GM23338 (cell line): ENCODE measurements around the gene CPNE8. TPM values are rescaled to one million over a fixed set of nuclear protein-coding genes. Genes with fewer than 3 reads are reported as not detected.

Source experiments
- ATAC-seq: fragments of 200-7000 bp; cut with Tn5 transposase; 3 replicates; pipeline ENCODE4 v1.9.1; 2020
- DNase-seq: peaks from one replicate; pipeline ENCODE4 v3.0.0-alpha.2; 2015; ENCODE audit warnings: low spot score
- H2AFZ ChIP-seq: fragments of 200-600 bp; sonication (generic); 2 replicates; pipeline ENCODE4 v1.8.0; 2016; ENCODE audit warnings: antibody characterized with exemption, mild to moderate bottlenecking, moderate library complexity
- H3F3A ChIP-seq: fragments of 200-600 bp; sonication (generic); replicated peaks from 2 replicates; pipeline ENCODE4 v1.8.0; 2017; ENCODE audit warnings: antibody characterized with exemption, mixed run types, low read depth
- H3K27ac ChIP-seq: fragments of 200-600 bp; sonication (generic); 2 replicates; pipeline ENCODE4 v1.6.1; 2016; ENCODE audit warnings: low read depth
- H3K27me3 ChIP-seq: fragments of 200-600 bp; sonication (generic); 2 replicates; pipeline ENCODE4 v1.8.0; 2016; ENCODE audit warnings: mild to moderate bottlenecking, mixed run types, moderate library complexity; ENCODE audit not compliant: insufficient read depth
- H3K36me3 ChIP-seq: fragments of 200-600 bp; sonication (generic); 2 replicates; pipeline ENCODE4 v1.8.0; 2016; ENCODE audit warnings: mild to moderate bottlenecking; ENCODE audit not compliant: insufficient read depth
- H3K4me1 ChIP-seq: fragments of 200-600 bp; sonication (generic); 2 replicates; pipeline ENCODE4 v1.8.0; 2016; ENCODE audit warnings: mild to moderate bottlenecking, moderate library complexity; ENCODE audit not compliant: insufficient read depth
- H3K4me2 ChIP-seq: fragments of 200-600 bp; sonication (generic); 2 replicates; pipeline ENCODE4 v1.7.1; 2017; ENCODE audit warnings: mixed run types
- H3K4me3 ChIP-seq: fragments of 200-600 bp; sonication (generic); 2 replicates; pipeline ENCODE4 v1.6.1; 2016; ENCODE audit warnings: mixed run types
- H3K79me2 ChIP-seq: fragments of 200-600 bp; sonication (generic); replicated peaks from 2 replicates; pipeline ENCODE4 v1.8.0; 2017; ENCODE audit warnings: mild to moderate bottlenecking; ENCODE audit not compliant: insufficient read depth
- H3K9me2 ChIP-seq: fragments of 200-600 bp; sonication (generic); 2 replicates; pipeline ENCODE4 v1.8.0; 2017; ENCODE audit not compliant: insufficient read depth
- H4K20me1 ChIP-seq: fragments of 200-600 bp; sonication (generic); replicated peaks from 2 replicates; pipeline ENCODE4 v1.8.0; 2017; ENCODE audit warnings: mild to moderate bottlenecking; ENCODE audit not compliant: insufficient read depth
- H3K27ac Mint-ChIP-seq: 2 replicates; pipeline ENCODE4 v1.8.0; 2020; ENCODE audit warnings: inconsistent platforms, mild to moderate bottlenecking, moderate library complexity, mixed read lengths
- H3K27me3 Mint-ChIP-seq: 3 replicates; pipeline ENCODE4 v1.8.0; 2022; ENCODE audit warnings: low read depth, mild to moderate bottlenecking, moderate library complexity, mixed read lengths, inconsistent platforms; ENCODE audit not compliant: insufficient read depth, poor library complexity
- H3K36me3 Mint-ChIP-seq: 3 replicates; pipeline ENCODE4 v1.8.0; 2021; ENCODE audit warnings: low read depth, mild to moderate bottlenecking, inconsistent platforms, moderate library complexity, mixed read lengths
- H3K4me1 Mint-ChIP-seq: 3 replicates; pipeline ENCODE4 v1.8.0; 2020; ENCODE audit warnings: mild to moderate bottlenecking, inconsistent platforms, mixed read lengths
- H3K4me3 Mint-ChIP-seq: 3 replicates; pipeline ENCODE4 v1.8.0; 2021; ENCODE audit warnings: moderate library complexity, mild to moderate bottlenecking, inconsistent platforms, mixed read lengths
- H3K9me3 Mint-ChIP-seq: 3 replicates; pipeline ENCODE4 v1.8.0; 2020; ENCODE audit warnings: moderate library complexity, mild to moderate bottlenecking, inconsistent platforms, mixed read lengths
- CREB1 ChIP-seq: fragments of 250-450 bp; sonication (Bioruptor Pico); IDR thresholded peaks from 2 replicates; pipeline ENCODE4 v1.5.0; 2020; ENCODE audit warnings: low read depth, mild to moderate bottlenecking, moderate library complexity
- CTCF ChIP-seq, 2 experiments: fragments of 200-600 bp in 1 of 2; sonication (generic) in 1 of 2; conservative IDR thresholded peaks; 2 replicates each; pipeline versions ENCODE4 v1.5.1 to v1.6.1; 2016 to 2017; ENCODE audit warnings: antibody characterized with exemption in 2 of 2, low read depth in 2 of 2, mild to moderate bottlenecking in 2 of 2, moderate library complexity in 1 of 2
- ETS1 ChIP-seq: IDR thresholded peaks from 2 replicates; pipeline ENCODE4 v1.6.1; 2016; ENCODE audit warnings: antibody characterized with exemption
- EZH2 ChIP-seq: fragments of 200-600 bp; sonication (generic); IDR thresholded peaks from one replicate; pipeline ENCODE4 v1.8.0; 2017; ENCODE audit warnings: antibody characterized with exemption, mild to moderate bottlenecking, low read depth; ENCODE audit not compliant: unreplicated experiment
- EZH2phosphoT487 ChIP-seq: fragments of 200-600 bp; sonication (generic); IDR thresholded peaks from one replicate; pipeline ENCODE4 v1.8.1; 2018; ENCODE audit warnings: antibody characterized with exemption; ENCODE audit not compliant: unreplicated experiment
- JUNB ChIP-seq: IDR thresholded peaks from one replicate; pipeline ENCODE4 v1.6.1; 2016; ENCODE audit warnings: antibody characterized with exemption; ENCODE audit not compliant: unreplicated experiment
- NANOG ChIP-seq: IDR thresholded peaks from 2 replicates; pipeline ENCODE4 v1.6.1; 2016; ENCODE audit warnings: antibody characterized with exemption, borderline replicate concordance
- POLR2AphosphoS5 ChIP-seq: IDR thresholded peaks from 2 replicates; pipeline ENCODE4 v1.6.1; 2016; ENCODE audit warnings: antibody characterized with exemption, low read depth
- REST ChIP-seq: IDR thresholded peaks from one replicate; pipeline ENCODE4 v1.6.1; 2018; ENCODE audit warnings: antibody characterized with exemption; ENCODE audit not compliant: unreplicated experiment
- STAT1 ChIP-seq: IDR thresholded peaks from one replicate; pipeline ENCODE4 v1.6.1; 2016; ENCODE audit warnings: antibody characterized with exemption; ENCODE audit not compliant: unreplicated experiment
- polyA plus RNA-seq: library from polyadenylated mRNA; unstranded; fragments of >200 nt; fragmentation: Nextera tagmentation; extraction: Ambion mirVana; gene quantifications from 2 replicates; pipeline ENCODE4 v1.2.1, GENCODE V29; 2016
- total RNA-seq: library from RNA; depleted of rRNA; stranded (reverse); fragments of >200 nt; shearing (Covaris generic); gene quantifications from 2 replicates; pipeline ENCODE4 v1.2.3, GENCODE V29; 2014

Gene CPNE8
- total and polyA plus RNA-seq, 2 experiments from 2014 or later: 8.7 to 10.1 TPM

- no peaks in the 10 kb centered on the region for H3K9me2 ChIP-seq
- Mint-ChIP-seq H3K27ac (no peak overlapping the region), H3K27me3 (no peaks in the 10 kb centered on the region), H3K4me3 (no peak overlapping the region), H3K36me3 (no peaks in the 10 kb centered on the region), H3K4me1 (peaks cover 10% of the 10 kb centered on the region), H3K9me3 (no peaks in the 10 kb centered on the region)
- H3K79me2 ChIP-seq: no peaks in the 10 kb centered on the region
- peaks cover 4% of the 10 kb centered on the region; the same call in 1 of the 2 replicates for H3K4me1 ChIP-seq
- no peak overlapping the region for H3K4me3 ChIP-seq
- H3K4me2 ChIP-seq: no peak overlapping the region
- H2AFZ ChIP-seq: no peak overlapping the region
- ATAC-seq (no peak), DNase-seq (no peak)
- no peaks in the 10 kb centered on the region for H4K20me1 ChIP-seq
- no peak for TF ChIP-seq STAT1
- TF ChIP-seq REST: no peak
- TF ChIP-seq CTCF (conservative IDR thresholded peaks at IDR 0.05; ENCODE audit: low read depth in 2 of 2): no peak
- no peak for TF ChIP-seq NANOG
- no peaks in the 10 kb centered on the region for H3K27me3 ChIP-seq
- no peaks in the 10 kb centered on the region for H3F3A ChIP-seq
- H3K27ac ChIP-seq: no peak overlapping the region
- no peaks in the 10 kb centered on the region for H3K36me3 ChIP-seq
Observed at GRCh38 chr12:38771871-38772270, 133.5 kb downstream of the CPNE8 start.

GRCh38 chr12:38761636-38762342 is 143.6 kb downstream of the CPNE8 start:
- H3K4me1 Mint-ChIP-seq: peaks cover 7% of the 10 kb centered on the region
- H3K36me3 Mint-ChIP-seq: peaks cover 2% of the 10 kb centered on the region; the same call in 1 of the 3 replicates
- Histone ChIP-seq H3F3A (no peaks in the 10 kb centered on the region), H3K4me3 (no peak overlapping the region), H3K36me3 (no peaks in the 10 kb centered on the region), H4K20me1 (no peaks in the 10 kb centered on the region), H3K4me1 (peaks cover 10% of the 10 kb centered on the region), H2AFZ (no peak overlapping the region), H3K79me2 (no peaks in the 10 kb centered on the region), H3K27me3 (no peaks in the 10 kb centered on the region), H3K9me2 (no peaks in the 10 kb centered on the region; the same call in 1 of the 2 replicates), H3K27ac (no peak overlapping the region), H3K4me2 (no peak overlapping the region)
- ATAC-seq (no peak), DNase-seq (no peak)
- H3K27me3 Mint-ChIP-seq: no peaks in the 10 kb centered on the region
- no peak overlapping the region for H3K4me3 Mint-ChIP-seq
- no peak for TF ChIP-seq JUNB
- TF ChIP-seq EZH2phosphoT487: no peak
- no peak for TF ChIP-seq REST
- TF ChIP-seq POLR2AphosphoS5: no peak
- TF ChIP-seq EZH2: no peak
- no peak for TF ChIP-seq CREB1
- TF ChIP-seq ETS1: no peak
- H3K27ac Mint-ChIP-seq: no peak overlapping the region
- H3K9me3 Mint-ChIP-seq: no peaks in the 10 kb centered on the region; the same call in 2 of the 3 replicates
